Measurements from ENCODE around the gene PCNX2. TPM values are rescaled to one million over a fixed set of nuclear protein-coding genes. Genes with fewer than 3 reads are reported as not detected.

The PCNX2 gene
- total and polyA plus RNA-seq, 9 donors, result 5.7 to 26.0 (median 18.9) TPM

GRCh38 chr1:233328142-233328921 is 32.8 kb upstream of the PCNX2 start:
- Histone ChIP-seq H3K36me3 (no peaks in the 10 kb centered on the region), H3K27me3 (no peaks in the 10 kb centered on the region), H3K27ac (no peak overlapping the region), H3K9me3 (no peaks in the 10 kb centered on the region), H3K4me3 (peak overlapping the region; percentile 42), H3K4me1 (ENCODE audit: insufficient read depth) (peaks cover 11% of the 10 kb centered on the region)
- 1 to 2% (median 1%) methylated on average over 49 to 96 of the region's 96 CpGs for WGBS, 3 donors
- intact Hi-C loops (cut with DNase I), result no loop called here
- TF ChIP-seq EP300 (IDR thresholded peaks at IDR 0.05), result no peak
- no peak for TF ChIP-seq CTCF (IDR thresholded peaks at IDR 0.05)
- no peak for TF ChIP-seq POLR2A (IDR thresholded peaks at IDR 0.05)
- DNase-seq, result peak in 3 of 5 donors; percentile 8 to 22 (median 16)

- intact Hi-C loops (cut with DNase I), result no loop called here
- TF ChIP-seq CTCF (IDR thresholded peaks at IDR 0.05) (no peak), EP300 (IDR thresholded peaks at IDR 0.05) (no peak), POLR2A (IDR thresholded peaks at IDR 0.05) (no peak)
- Histone ChIP-seq H3K9me3 (no peaks in the 10 kb centered on the region), H3K27ac (no peak within 1 kb of the TSS), H3K36me3 (no peaks in the 10 kb centered on the region), H3K4me3 (peak within 1 kb of the TSS; percentile 42), H3K4me1 (ENCODE audit: insufficient read depth) (peaks cover 11% of the 10 kb centered on the region), H3K27me3 (no peaks in the 10 kb centered on the region)
- DNase-seq, result peak in 2 of 5 donors; percentile 44 to 54
- 1 to 3% methylated on average over 38 to 68 of the region's 68 CpGs; no CpG with 5 or more reads in 1 of the 3 donors for WGBS, 3 donors
Measured at GRCh38 chr1:233327651-233328141, 32.2 kb upstream of the PCNX2 start, which contains the start of gene MAP3K21. MAP3K21 (plus strand) TSS chr1:233327724; CDS start chr1:233328029, 305 bp downstream.

- intact Hi-C loops (cut with DNase I), result no loop called here
- no peak for TF ChIP-seq POLR2A (IDR thresholded peaks at IDR 0.05)
- no peak for TF ChIP-seq EP300 (IDR thresholded peaks at IDR 0.05)
- TF ChIP-seq CTCF (IDR thresholded peaks at IDR 0.05), result no peak
- Histone ChIP-seq H3K27me3 (no peaks in the 10 kb centered on the region), H3K36me3 (no peaks in the 10 kb centered on the region), H3K4me1 (ENCODE audit: insufficient read depth) (peaks cover 11% of the 10 kb centered on the region), H3K9me3 (no peaks in the 10 kb centered on the region), H3K4me3 (peak overlapping the region; percentile 42), H3K27ac (no peak overlapping the region)
- WGBS, 3 donors, result 4 to 9% (median 5%) methylated on average over 24 to 49 of the region's 49 CpGs
- peak; percentile 47 to 61 (median 58) for DNase-seq
Measured at GRCh38 chr1:233326811-233327650, 31.5 kb upstream of the PCNX2 start.

GRCh38 chr1:233326319-233326718 is 30.8 kb upstream of the PCNX2 start:
- Histone ChIP-seq H3K9me3 (no peaks in the 10 kb centered on the region), H3K27me3 (no peaks in the 10 kb centered on the region), H3K4me3 (no peak overlapping the region), H3K4me1 (ENCODE audit: insufficient read depth) (peaks cover 11% of the 10 kb centered on the region), H3K36me3 (no peaks in the 10 kb centered on the region), H3K27ac (no peak overlapping the region)
- TF ChIP-seq EP300 (IDR thresholded peaks at IDR 0.05) (no peak), CTCF (IDR thresholded peaks at IDR 0.05) (no peak), POLR2A (IDR thresholded peaks at IDR 0.05) (no peak)
- DNase-seq, result no peak
- intact Hi-C loops (cut with DNase I), result no loop called here
